Measurements from ENCODE around the gene CDC42BPA.

GRCh38 chr1:227333423-227333822 lies 15.1 kb upstream of the CDC42BPA start:
- TF ChIP-seq POLR2A (IDR thresholded peaks at IDR 0.05) = no peak
- no peak for TF ChIP-seq CTCF (IDR thresholded peaks at IDR 0.05)

All from testis (tissue), 2 donors.